GM18499 (cell line): Measurements from ENCODE around the gene CD33.
"Not testable (repeated sequence)": the region's sequence is repeated elsewhere in the genome, so short reads cannot be mapped to it uniquely, and the experiment has no call there.

ENCODE experiments used
- ATAC-seq: cut with Tn5 transposase; IDR thresholded peaks from one replicate; pipeline ENCODE4 v1.9.1; 2021; ENCODE audit warnings: moderate number of reproducible peaks; ENCODE audit not compliant: insufficient read depth, unreplicated experiment

CD33 gene

DNA sequence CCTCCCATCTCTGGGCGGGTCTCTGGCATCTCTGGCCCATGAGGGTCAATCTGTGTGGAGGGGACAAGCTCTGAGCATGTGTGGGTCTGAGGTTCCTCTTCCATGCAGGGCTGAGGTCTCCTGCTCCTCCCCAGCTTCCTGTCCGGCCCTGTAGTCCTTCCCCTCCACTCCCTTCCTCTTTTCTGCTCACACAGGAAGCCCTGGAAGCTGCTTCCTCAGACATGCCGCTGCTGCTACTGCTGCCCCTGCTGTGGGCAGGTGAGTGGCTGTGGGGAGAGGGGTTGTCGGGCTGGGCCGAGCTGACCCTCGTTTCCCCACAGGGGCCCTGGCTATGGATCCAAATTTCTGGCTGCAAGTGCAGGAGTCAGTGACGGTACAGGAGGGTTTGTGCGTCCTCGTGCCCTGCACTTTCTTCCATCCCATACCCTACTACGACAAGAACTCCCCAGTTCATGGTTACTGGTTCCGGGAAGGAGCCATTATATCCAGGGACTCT, at the start of gene CD33:
Gene CD33, plus strand, starts transcription at position 183 of the 496 bp plus-strand sequence. Its CDS starts 39 bp downstream, at position 222.
- not testable (repeated sequence) for ATAC-seq

DNA sequence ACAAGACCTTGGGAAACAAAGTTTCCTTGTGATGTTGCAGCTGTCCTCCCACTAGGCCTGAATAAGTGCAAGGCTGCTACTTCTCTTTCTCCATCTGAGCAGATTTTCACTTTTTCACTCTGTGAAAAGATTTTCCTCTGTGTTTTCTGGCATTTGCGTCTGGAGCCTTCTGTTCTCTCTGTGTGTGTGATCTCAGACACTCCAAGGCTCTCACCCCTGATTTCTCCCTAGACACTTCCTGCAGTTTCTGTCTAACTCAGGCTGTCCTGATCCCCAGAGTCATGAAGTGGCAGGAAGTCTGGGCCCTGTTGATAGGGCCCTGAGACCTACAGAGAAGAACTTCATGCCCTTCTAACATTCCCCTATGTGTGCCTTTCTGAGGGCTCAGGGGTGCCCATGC, 45.6 kb upstream of the CD33 start:
- ATAC-seq, result no peak

- no peak for ATAC-seq
These were observed 43.4 kb upstream of the CD33 start for GRCh38 chr19:51181377-51181912.

DNA sequence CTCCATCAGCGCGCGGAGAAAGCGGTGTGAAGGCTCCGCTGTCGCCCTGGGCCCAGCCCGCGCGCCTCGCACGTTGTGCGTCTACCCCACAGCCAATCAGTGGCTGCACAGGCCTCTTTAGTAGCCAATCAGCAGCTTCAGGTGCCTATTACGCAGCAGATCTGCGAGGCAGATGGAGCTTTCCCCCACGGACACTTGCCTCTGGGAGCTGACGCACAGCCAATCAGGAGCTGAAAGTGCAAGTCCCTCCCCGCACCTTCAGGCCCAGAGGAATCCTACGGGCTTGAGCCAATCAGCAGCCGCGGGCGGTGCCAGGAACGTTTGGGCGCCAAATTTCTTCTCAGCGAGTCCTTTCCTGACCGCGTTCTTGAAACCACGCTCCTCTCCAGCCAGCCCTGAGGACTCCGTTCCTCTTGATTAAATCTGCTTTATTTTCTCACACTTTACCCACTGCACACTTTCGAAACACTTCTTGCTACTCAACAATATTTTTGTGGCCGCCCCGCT, 42.9 kb upstream of the CD33 start:
- ATAC-seq, result no peak

DNA sequence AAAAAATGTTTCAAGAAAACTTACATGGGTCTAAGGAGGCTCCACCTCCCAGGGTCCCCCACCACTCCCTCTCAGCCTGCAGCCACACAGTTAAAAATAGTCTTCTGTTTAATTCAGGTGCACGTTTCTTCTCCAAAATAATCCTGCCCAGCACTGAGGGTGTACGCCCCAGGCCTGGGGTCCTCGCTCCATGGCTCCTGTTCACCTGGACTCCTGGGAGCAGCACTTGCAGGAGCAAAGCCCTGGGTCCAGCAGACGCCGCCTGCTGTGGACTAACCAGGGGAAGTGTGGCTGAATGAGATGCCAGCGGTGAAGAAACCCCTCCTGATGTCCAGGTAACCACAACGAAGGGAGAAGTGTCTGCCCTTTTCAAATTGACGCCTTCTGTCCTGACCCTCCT, 41.3 kb upstream of the CD33 start:
- ATAC-seq, result no peak

- ATAC-seq, result no peak
These were observed 39.6 kb upstream of the CD33 start for GRCh38 chr19:51185069-51185867.

- no peak for ATAC-seq
These were observed 39.0 kb upstream of the CD33 start for GRCh38 chr19:51185868-51186215.

- ATAC-seq, result no peak
These were observed 38.6 kb upstream of the CD33 start for GRCh38 chr19:51186323-51186722.

DNA sequence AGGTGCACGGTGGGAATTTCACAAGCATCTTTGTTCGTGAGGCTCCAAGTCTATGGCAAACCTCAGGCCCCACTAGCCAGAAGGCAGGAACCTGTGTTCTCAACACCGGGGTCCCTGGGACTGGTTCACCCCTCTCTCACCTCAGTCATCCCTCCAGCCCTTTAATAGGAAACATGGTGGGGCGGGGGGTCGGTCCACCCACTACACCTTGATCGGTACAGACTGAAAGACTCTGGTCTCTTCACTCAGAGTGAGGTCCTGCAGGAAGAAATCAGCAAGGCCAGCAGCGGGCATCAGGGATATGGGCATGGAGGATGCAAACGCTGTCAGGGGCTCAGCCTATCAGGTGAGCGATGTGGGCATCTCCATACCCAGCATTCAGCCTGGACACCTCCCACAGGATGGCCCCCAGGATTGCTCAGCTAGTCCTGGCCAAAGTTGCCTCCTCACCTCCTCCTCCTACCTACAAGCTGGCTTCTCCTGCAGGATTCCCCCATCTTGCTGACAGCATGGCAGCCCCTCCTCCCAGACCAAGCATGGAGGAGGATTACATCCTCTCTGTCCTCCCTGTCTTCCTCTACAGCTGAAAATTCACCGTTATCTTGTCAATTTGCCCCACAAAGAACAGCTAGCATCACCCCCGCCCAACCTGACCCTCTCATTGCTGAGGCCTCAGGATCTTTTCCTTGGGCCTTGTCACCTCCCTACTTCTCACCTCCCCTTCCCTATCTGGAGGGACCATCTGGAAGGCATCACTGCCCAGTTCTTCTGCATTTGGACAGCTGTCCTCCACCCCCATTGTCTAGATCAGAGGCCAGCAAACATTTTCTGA, 37.3 kb upstream of the CD33 start:
- ATAC-seq, result no peak

GRCh38 chr19:51188227-51188559, 36.7 kb upstream of the CD33 start:
- no peak for ATAC-seq

DNA sequence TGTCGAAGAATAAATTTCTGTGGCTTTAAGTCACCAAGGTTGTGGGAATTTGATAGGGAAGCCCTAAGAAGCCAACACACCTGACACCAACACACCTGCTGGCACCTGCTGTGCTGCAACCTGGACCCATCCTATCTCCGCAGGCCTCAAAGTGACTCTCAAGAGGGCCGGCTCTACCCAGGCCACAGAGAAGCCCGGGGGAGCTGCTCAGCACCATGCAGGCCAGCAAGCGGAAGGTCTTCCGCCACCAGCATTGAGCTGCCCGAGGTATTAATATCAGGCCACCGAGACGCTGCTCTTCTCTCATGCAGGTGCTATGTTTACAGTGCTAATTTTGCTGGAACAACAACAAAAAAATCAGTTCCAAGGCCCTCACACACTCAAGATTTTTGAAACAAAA, 32.2 kb upstream of the CD33 start:
- no peak for ATAC-seq

DNA sequence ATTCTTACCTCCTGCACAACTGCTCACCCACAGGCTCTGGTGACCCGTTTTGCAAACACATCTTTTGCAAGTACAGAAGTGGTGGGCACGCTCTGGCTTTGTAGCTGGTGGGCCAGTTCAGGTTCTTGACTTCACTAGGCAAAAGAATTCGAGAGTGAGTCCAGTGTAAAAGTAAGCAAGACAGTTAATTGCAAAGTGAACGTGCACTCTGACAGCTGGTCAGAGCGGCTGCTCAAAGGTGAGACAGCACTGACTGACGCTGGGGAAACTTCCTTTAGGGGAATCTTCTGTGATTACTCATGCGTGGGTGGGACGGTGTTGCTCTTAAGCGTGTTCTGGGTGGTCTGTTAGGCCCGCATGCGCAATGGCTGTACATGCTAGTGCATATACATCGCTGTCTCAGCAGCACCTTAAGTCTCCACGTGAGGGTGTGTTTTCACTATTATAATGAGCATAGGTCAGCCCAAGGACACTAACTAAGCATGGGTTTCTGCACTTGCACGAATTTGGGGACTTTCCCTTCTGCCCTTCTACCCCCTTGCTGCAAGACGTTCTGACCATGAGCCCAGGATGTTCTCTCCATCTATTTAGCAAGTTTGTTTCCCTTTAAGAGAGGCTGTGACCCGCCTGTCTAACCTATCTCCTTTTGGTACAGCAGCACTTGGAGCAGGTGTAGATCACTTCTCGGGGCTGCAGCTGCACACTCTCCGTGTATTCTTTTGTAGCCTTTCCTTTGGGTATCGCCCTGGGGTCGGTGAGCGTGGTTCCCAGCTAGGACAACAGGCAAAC, 30.2 kb upstream of the CD33 start:
- no peak for ATAC-seq

- ATAC-seq, result no peak
These were observed 29.6 kb upstream of the CD33 start for GRCh38 chr19:51195316-51195586.

GRCh38 chr19:51195616-51196015, 29.3 kb upstream of the CD33 start:
- ATAC-seq, result no peak

DNA sequence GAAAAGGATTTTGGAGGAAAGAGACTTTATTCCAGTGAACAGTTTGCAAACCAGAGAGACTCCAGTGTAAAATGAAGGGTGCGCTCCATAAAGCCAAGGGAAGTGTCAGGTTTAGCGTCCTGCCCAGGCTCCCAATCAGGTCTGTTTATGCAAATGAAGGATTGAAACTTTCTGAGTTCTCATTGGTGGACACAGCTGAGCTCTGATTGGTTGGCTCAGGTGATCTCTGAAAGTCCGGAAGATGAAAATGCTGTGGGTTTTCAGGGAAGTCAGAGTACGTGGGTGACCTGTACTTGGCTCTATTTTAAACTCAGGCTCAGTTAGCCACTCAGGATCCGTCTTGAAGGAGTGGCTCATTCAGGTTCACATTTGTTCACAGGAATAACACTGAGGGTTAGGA, 28.7 kb upstream of the CD33 start:
- ATAC-seq, result no peak

DNA sequence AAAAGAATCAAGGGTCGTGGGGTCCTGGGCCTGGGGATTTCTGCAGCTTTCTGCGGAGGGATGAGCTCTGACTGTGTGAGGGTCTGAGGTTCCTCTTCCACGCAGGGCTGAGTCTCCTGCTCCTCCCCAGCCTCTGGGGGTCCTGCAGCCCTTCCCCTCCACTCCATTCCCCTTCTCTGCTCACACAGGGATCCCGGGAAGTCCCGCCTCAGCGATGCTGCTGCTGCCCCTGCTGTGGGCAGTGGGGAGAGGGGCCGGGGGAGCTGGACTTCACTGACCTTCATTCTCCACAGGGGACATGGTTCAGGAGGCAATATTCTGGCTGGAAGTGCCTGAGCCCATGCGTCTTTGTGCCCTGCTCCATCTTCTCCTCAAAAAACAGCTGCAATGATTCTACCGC, 26.2 kb upstream of the CD33 start:
- no peak for ATAC-seq

DNA sequence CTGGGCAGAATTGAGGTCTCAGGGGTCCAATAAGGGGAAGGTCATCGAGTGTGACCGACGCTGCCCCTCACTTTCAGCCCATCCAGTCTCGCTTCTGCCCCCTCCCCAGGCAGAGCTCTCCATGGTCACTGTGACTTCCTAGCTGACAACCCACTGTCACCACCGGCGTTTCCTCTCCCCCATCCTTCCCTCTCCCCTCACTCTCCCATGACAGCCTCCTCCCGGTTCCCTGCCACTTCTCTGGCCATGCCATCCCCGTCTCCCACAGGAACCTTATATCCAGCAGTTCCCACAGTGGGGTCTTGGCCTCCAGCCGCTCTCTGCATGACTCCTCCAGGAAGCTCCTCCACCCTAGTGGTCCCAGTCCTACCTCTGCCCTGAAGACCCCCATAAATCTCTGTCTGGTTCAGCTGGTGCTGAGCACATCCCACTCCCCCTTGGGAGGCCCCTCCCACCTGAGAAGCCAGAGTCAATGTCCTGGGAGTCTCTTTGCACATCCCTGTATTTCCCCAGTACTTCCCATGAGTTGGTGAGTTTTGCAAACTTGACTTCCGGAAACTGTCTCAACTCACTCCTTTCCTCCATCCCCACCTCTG, 24.7 kb upstream of the CD33 start:
- ATAC-seq, result no peak

DNA sequence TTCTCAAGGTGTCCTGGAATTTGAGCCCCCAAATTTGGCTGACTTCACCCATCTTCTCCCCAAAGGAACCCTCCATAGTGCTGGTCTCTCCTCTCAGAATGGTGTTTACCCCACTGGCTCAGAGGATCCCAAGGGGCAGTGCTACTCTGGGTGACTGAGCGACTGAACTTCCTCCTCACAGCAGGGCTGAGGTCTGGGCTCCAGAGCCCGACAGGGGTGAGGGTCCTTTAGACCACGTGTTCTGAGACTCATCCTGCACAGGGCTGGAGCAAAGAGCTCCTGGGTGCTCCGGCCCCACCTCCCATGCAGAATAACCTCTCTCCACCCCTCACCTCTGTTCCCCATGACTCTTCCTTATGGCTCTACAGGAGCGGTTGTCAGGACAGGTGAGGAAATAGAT, 23.2 kb upstream of the CD33 start:
- no peak for ATAC-seq

DNA sequence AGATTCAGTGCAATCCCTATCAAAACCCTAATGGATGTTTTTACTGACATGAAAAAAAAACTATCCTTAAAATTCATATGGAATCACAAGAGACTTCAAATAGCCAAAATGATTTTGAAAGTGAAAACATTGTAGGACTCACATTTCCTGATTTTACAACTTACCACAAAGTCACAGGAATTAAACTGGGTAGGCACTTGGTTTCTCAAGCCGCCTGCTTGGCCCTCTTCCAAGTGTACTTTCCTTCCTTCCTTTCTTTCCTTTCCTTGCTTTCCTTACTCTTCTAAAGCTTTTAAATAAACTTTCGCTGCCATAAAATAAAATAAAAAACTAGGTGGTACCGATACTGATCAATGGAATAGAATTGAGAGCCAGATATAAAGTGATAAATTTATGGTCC, 21.0 kb upstream of the CD33 start:
- ATAC-seq, result no peak

DNA sequence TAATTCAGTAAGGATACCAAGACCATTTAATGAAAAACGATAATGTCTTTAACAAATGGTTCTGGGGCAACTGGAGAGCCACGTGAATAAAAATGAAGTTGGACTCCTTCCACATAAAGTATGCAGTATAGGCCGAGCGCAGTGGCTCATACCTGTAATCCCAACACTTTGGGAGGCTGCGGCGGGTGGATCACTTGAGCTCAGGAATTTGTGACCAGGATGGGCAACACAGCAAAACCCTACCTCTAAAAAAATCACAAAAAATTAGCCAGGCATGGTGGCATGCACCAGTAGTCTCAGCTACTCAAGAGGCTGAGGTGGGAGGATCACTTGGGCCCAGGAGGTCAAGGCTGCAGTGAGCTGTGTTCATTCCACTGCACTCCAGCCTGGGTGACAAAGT, 20.6 kb upstream of the CD33 start:
- ATAC-seq, result no peak
